Lung microvascular endothelial cell (primary cell): ENCODE measurements around the gene ZIC1. TPM values are rescaled to one million over a fixed set of nuclear protein-coding genes. Genes with fewer than 3 reads are reported as not detected.

Source experiments
- DNase-seq, 2 donors: peaks; one replicate each; pipeline versions ENCODE4 v3.0.0 to v3.0.0-alpha.2; 2010; ENCODE audit warnings: low read depth in 2 of 2
- total RNA-seq: library from RNA; depleted of rRNA; stranded (reverse); fragments of >200 nt; gene quantifications from 2 replicates; pipeline ENCODE4 v1.2.1, GENCODE V29; 2014

ZIC1 gene
- total RNA-seq, 1 donor from 2014 or later = not detected

GRCh38 chr3:147380387-147380951 is 28.7 kb upstream of the ZIC1 start:
- no peak for DNase-seq

GRCh38 chr3:147380977-147381376 is 28.2 kb upstream of the ZIC1 start:
- no peak for DNase-seq

- DNase-seq = no peak
Observed at GRCh38 chr3:147381596-147381995, 27.6 kb upstream of the ZIC1 start.

GRCh38 chr3:147383617-147384016 is 25.5 kb upstream of the ZIC1 start:
- peak in 1 of 2 donors; percentile 23 for DNase-seq

DNA sequence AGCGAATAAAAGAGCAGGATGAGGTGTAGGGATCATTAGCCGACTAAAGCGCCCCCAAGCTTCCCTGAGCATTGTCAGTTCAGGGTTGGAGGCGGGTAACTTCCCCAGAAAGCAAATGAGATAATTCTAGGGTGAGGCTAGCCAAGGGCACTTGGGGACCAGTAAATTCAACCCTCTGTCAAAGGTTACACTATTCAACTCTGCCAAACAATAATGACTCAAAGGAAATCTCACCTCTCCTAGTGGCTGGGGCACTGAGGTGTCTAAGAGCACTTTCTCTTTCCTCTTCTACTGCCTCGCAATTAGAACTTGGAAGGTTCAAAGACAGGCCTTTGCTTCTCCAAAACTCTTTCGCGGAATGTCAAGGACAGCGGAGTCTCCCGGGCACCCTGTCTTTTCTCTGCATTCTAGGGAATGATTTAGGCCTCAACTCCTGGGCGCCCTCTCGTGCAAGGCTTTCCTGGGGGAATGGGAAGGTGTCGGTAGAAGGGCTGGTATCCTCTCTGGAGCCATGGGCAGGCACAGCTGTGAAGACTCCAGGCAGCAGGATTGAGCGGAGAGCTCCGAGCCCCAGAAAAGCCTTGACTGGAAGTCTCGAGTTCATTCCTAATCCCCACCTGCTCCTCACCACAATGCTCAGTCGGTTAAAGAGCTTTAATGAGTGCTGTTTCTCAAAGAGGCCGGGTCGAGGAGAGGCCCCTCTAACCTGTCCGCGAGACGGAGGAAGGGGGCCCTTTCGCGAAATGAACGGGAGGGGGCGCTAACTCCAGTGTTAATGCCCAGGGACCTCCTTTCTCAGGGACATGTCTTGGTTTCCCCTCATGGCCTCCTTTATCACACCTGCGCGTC is 24.7 kb upstream of the ZIC1 start:
- DNase-seq = no peak

GRCh38 chr3:147385059-147386012 is 23.8 kb upstream of the ZIC1 start:
- no peak for DNase-seq

DNA sequence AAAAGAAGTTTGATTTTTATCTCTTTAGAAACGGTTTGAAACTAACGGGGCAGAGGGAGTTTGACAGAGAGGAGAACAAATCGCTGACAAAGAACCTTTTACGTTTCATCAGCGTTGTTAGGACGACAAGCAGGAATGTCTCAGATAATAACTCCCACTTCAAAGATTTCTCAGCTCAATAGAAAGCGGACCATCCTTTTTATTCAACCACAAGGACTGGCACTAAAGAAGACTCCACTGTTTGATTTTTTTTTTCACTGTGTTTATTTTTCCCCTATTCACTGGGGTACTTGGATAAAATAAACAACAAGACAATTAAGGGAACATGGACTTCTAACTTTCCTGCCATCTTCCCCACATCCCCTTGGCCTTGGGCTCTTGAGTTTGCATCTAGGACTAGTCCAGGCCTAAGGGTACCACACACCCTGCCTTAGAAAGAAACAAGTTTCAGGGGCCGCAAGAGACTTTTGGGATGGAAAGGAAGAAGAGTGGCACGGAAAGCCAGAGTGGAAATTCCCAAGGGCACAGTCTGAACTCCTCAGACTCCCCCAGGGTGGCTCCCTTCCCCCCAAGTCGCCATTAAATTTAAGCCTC is 21.8 kb upstream of the ZIC1 start:
- no peak for DNase-seq

DNA sequence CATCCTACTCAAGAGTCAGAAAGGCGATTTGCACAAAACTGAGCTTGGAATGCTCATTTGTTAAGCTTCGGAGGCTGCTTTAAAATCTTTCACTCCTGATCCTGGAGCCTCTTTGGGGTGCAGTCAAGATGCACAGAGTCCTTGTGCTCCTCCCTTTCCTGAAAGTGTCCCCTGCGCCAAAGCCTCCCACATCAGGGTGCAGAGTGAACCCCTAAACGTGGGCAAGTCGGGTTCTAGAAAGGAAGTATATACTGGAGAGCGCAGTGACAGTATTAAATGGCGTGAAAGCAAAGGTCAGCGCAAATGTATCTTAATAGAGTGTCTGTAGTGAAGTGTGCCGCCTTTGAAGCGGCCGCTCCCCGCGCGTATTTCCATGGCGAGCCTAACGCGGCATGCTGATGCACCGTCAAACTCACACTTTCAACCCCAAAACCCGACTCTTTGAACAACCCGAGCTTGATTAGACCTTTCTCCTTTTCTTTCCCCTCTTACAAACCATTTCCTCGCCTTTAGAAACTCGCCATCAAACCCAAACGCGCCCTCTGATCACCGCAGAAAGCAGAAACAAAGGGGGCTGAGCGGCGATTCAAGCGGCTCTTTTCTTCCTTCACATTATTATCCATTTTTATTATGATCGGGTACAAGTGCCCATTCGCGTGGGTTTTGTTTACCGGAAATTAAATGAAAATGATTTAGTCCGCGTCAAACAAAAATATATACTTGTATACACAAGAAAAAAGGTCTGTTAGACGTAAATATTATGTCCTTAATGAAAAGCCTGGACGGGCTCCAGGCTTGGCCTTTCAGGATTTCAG is 21.1 kb upstream of the ZIC1 start:
- DNase-seq = no peak

DNA sequence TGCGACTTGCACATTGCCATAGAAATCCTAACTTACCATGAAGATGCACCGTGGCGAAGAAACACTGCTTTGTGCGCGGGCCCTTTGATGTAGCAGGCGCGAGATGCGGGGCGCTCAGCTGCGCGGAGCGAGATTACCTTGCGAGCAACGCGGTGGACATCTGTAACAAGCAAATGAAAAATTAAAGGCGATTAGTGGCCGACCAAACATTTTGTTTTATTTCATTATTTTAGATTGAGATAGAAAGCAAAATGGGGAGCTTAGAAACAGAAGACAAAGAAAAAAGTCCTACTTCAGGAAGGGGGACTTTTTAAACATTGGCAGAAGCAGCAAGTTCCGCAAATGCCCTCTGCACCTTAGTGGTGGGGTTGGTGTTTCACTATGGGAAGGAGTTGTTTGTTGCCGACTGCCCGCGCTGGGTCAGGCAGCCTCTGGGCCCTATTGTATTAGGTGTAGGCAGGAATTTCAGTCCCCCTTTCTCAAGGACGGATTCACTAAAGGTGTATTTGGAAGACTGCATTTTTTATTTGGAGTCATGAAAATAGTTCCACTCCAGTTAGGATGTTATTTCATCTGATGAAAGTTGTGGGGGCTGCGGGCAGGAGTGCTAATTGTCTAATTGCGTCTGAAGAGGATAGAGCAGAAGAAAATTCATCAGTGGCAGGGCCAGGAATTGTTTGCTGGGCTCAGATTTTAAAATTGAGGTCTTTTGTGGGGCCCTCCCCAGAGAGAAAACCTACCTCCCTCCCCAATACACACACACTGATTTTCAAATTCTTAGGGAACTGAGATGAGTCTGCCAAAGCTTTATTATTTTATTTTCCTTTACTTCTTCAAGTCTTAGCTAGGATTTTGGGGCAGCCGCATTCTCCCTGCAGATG is 20.2 kb upstream of the ZIC1 start:
- DNase-seq = no peak

DNA sequence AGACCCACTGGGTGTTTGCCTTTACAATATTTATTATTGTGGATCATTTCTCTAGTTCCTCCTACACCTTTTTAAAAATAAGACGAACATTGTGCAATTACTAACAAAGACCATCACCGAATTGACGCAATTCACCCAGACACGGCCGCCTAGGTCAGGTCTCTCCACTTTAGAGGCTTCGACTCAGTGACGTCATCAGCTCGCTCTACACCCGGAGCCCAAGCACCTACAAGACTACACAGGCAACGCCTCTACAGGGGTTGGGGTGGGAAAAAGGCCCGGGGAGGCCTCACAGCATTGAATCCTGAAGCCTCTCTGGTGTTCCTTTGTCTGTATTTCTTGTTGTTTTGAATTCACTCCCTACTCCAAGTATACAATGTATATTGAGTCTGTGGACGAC is 19.4 kb upstream of the ZIC1 start:
- DNase-seq = no peak

DNA sequence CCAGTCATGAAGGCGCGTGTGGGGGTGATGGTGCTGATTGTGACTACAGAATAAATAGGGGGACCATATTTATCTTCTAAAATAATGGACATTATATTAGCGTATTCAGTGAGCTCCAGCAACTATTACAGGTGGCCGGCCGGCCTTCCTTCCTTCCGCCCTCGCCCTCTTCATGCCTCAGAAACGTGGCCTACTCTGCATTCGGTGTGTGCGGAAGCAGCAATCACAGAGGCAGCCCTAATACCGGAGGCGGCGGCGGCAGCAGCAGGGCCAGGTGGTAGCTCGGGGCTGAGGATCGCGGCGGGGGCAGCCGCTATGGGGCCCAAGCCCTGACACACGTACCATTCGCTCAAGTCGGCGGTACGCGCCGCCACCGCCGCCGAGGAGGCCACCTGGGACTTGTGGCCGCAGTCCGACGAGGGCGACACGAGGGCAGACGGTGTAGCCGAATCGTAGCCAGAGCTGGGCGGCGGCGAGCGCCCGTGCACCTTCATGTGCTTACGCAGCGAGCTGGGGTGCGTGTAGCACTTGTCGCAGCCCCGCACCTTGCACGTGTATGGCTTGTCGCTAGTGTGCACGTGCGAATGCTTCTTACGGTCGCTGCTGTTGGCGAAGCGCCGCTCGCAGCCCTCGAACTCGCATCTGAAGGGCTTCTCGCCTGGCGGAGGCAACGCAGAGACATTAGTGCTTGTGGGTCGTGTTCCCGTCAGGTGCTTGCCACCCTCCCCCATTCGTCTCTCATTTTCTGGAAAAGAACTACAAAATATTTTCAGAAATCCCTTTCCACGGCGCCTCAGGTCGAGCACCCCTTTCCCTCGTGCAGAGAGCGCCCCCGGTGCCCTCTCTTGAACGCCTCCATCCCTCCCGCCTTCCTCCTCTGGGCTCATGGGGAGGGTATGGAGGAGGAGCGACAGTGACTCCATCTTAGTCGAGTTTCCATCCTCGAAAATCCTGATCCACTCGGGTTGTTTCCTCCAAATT is 18.3 kb upstream of the ZIC1 start:
- DNase-seq = no peak

DNA sequence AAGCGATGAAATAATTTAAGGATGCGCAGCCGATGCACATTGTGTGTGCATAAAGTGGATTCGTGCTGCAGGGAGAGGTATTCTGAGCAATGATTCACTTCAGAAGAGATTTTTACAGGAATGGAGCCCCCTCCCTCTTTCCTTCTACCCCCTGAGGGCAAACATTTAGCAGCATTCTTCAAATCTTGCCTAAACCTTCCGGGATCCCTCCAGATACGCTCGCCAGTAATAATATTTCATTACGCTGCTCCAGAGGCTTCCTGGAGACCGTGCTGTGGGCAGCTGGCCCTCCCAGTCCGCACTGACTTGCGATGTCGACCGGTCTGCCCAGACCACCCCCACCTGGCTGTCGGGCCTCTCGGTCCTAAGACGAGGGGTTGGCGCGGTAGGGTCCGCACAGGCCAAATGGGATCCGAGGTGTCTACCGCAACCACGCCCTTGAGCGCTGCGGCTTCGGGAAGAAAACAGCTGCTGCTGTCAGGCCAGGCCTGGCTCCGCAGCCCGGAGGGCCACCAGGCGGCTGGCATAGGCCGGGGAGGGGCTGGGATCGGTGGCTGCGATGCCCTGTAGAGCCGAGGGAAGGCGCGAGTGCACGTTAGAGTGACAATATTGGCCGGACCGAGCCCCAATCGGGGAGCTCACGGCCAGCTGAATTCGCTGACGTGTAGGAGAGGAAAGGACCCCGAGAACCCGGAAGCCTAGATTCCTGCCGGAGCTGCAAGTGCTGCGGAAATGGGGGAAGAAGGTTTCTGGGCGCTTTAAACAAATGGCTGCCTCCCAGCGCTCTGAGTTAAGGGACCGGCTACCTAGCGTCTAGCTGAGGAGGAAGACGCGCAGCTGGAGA is 17.2 kb upstream of the ZIC1 start:
- peak; percentile 31 to 35 for DNase-seq

- DNase-seq = no peak
Observed at GRCh38 chr3:147392625-147392946, 16.6 kb upstream of the ZIC1 start.

GRCh38 chr3:147393261-147393942 is 15.8 kb upstream of the ZIC1 start:
- no peak for DNase-seq

GRCh38 chr3:147393943-147394883 is 15.0 kb upstream of the ZIC1 start:
- no peak for DNase-seq

- no peak for DNase-seq
Observed at GRCh38 chr3:147394884-147395225, 14.3 kb upstream of the ZIC1 start.
